GM19099 (cell line): ENCODE measurements around the gene PARD3.

ENCODE experiments used
- POLR2A ChIP-seq: IDR thresholded peaks from 3 replicates; pipeline ENCODE4 v1.6.1; 2011; ENCODE audit warnings: low read depth; ENCODE audit not compliant: insufficient read length; ENCODE audit errors: extremely low read depth

PARD3 gene

DNA sequence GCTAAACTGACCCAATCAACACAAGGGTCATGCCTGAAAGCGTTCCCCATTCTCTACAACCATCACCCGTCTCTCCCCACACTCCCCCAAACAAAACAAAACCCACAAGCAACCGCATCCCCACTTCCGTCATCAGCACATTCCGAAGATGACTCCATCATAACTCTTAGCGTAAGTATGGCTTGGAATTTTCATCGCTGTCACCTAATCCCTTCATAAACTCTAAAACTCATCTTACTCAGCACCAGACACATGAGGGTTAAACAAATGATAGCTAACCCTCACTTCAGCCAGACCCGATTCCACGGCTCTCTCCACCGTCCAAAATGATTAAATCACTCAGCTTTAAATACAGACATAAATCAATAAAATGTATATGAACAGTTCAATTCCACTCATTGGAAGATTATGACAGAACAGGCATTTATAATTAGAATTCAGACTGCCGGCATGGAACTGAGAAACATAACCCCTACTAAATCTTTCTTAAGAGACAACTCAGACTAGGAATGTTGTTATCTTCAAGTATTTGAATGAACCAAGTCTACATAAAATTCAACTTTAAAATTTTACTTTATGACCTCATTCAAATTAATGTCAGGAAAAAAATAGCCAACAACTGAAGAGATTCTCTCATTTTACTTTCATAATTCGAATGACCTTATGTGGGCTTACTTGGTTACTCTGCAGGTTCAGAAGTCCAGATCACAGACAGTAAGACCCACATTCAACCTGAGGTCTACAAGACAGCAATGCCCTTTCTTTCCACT, 215.9 kb downstream of the PARD3 start:
- TF ChIP-seq POLR2A: no peak

DNA sequence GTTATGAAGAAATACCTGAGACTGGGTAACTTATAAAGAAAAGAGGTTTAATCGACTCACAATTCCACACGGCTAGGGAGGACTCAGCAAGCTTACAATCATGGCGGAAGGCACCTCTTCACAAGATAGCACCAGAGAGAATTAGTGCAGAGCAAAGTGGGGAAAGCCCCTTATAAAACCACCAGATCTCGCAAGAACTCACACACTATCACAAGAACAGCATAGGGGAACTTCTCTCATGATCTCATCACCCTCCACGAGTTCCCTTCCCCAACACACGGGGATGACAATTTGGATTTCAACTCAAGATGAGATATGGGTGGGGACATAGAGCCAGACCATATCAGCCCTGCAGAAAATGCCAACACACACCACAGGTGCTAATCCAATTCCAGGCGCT, 218.7 kb downstream of the PARD3 start:
- no peak for TF ChIP-seq POLR2A

DNA sequence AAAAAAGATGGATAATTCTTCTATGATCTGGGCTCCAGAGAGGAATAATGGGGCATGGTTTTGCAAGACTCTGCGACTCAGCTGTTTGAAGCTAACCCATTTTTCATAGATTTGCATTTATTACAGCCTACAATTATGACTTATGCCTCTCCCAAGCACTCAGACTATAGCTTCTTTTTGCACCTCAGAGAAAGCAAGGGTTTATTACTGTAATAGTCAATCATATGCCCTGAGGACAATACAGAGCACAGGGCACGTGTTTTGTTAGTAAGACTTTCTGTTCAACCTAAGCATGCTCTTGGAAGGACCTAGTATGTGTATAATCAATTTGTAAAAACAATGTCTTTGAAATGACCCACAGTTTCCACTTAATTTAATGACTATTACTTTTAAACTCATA, 221.2 kb downstream of the PARD3 start:
- no peak for TF ChIP-seq POLR2A

DNA sequence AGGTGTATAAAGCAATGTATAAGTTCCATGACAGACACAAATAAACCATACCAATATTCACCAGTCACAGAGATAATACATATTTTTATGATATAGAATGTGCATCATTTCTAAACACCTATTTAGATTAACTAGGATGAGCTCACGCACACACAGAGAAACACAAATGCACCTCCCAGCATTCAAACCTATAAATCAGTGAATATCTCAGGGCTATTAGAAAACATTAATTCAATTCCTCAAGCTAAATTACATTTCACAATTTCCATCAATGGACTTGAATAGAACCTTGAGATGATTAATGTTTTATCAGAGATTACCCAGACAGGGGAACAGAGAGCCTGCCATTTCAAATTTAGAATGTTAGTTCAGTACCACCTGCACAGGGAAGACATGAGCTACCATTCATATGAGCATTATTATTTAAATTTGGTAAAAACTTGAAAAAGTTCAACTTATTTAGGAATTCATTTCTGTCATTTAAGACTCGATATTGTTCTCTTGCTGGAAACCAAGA, 221.7 kb downstream of the PARD3 start:
- no peak for TF ChIP-seq POLR2A

DNA sequence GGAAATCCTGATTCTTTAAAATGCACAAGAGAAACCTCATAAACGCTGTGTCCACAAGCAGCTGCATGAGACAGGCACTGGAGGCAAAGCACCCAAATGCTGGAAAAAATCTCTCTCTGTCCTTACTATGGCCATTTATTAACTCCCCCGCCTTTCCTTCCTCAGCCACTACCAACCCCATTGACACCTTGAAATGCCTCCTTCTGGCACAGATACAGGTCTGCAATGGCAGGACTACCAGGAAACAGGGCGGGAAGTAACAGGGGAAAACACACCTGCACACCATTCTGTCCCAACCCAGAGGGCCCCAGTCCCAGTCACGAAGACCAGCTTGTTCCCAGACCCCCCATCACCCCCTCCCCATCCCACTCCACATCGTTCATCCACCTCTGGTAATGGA, 224.3 kb downstream of the PARD3 start:
- TF ChIP-seq POLR2A: no peak

DNA sequence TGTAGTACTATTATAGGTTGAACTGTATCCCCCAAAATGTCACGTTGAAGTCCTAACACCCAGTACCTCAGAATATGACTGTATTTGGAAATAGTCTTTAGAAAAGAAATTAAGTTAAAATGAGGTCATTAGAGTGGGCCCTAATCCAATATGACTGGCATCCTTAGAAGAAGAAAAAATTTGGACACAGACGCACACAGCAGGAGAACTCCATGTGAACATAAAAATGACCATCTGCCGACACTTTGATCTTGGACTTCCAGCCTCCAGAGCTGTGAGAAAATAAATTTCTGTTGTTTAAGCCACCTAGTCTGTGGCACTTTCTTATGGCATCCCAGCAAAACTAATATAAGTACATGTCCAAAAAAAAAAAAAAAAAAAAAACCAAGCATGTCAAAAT, 225.8 kb downstream of the PARD3 start:
- no peak for TF ChIP-seq POLR2A

DNA sequence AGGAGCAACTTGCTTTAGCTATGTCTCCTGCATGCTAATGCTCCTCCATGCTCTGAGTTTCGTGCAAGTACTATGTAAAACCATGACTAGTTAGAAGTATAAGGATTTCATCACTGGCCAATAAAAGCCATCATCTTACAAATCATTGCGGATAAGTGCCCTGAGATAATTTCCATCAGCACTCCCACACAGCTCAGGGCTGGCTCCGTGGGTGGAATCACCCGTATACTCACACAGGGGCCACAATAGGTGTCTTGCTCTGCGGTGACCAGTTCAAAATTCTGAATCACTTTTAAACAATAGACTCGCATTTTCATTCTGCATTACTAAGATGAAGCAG, 227.4 kb downstream of the PARD3 start:
- TF ChIP-seq POLR2A: no peak

DNA sequence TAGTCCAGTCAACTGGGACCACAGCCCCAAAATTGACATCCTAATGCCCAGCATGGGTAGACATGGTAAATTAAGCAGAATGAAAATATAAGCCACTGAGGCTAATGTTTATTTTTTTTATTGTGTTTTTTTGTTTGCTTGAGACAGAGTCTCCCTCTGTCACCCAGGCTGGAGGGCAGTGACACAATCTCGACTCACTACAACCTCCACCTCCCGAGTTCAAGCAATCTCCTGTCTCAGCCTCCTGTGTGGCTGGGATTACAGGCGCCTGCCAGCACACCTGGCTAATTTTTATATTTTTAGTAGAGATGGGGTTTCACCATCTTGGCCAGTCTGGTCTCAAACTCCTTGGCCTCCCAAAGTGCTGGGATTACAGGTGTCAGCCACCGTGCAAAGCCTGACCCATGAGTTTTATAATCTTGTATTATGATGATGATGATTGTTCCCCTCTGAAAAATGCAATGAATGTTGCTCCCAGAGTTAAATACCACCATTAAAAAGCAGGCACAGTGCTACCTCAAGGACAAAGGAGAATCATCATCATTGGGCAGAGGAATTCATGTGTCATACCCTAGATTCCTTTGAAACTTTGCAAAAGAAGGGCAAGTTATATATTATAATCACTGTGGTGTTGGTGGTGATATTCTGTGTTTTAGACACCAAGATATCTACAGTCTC, 228.0 kb downstream of the PARD3 start:
- no peak for TF ChIP-seq POLR2A

DNA sequence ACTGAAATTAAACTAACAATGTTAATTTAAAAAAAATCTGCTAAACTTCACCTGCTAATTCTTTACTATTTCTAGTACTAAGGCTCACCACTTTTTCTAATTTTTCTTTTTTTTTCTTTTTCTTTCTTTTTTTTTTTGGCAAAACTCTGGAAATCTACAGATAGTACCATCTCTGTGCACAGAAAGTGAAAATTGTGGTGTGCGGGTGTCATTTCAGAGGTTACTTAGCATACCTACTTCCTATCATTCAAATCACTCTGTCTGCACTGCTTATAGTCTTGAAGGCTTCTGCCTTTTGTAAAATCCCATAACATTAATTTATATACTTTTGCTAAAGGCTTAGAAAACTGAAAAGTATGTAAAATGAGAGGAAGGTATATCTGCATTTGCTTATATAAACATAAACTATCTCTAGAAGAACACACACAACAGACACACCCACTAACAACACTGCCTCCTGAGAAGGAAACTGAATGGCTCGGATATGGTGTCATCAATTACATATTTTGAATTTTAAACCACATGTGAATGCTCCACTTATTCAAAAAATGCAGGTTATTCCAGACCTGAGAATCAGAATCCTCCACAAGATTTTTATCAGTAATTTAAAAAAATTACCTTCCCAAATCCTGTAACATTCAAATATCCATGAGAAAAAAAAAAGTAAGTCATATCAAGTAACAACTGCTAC, 229.5 kb downstream of the PARD3 start:
- TF ChIP-seq POLR2A: no peak

DNA sequence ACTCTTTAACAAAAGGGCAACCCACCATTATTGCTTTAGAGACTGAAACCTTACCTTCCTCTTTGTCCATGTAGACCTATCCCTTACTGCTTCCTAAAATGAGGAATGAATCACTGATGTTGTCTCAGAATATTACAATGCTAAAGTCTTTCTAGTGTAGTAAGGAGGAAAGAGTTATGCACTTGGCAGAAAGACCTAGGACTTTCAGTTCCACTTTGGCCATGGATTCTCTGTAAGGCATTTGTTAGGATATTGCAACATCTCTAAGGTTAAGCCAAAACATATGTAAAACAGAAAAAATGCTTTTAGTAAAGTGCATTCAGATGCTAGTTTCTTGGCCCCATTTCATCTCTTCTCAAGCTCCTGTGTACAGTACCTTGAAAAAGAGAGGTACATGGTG, 230.9 kb downstream of the PARD3 start:
- TF ChIP-seq POLR2A: no peak

DNA sequence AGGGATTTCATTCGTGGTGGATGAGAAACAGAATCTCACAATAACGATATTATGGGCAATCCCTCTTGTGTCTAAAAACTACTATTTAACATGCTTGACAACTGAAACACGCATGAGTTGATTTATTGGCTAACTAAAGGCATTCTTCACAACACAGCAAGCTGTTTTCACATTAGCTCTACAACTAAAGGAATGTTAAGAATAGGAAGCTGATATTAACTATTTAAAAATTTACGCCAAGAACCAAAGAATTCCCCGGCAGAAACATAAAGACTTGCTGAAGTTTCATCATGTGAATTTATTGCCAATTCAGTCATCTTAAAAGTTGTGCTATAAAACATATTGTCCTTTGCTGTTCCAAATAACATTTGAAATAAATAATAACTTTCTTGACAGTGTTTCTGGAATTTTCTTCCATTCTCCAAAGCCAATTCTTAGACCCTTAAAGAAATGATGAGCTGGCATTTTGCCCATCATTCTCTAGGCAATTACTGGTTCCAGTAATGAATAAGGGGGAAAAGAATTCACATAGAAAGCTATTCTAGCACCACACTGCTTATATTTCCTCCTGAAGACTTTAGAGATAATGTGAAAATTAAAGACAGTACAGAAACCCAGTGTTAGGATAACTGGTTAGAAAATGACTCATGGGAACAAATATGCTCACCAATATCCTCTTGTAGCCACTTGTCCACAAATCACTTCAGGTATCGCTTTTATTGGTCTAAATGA, 233.1 kb downstream of the PARD3 start:
- TF ChIP-seq POLR2A: no peak

DNA sequence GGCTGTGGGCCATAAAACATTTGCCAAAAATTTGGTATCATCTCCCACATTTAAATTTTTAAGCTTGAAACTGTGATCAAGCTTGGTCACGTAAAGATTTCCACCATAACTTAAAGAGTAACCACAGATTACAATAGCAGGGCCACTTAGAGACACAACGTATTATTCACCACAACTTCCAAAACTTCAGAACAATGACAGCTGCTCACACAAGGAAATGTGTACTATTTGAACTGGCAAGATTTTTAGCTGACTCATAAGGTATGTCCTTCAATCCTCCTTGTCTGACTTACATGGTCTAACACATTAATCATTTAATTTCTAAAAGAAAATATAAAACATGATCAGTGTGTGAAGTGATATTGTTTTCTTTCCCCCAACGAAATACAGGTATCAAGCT, 234.5 kb downstream of the PARD3 start:
- no peak for TF ChIP-seq POLR2A

DNA sequence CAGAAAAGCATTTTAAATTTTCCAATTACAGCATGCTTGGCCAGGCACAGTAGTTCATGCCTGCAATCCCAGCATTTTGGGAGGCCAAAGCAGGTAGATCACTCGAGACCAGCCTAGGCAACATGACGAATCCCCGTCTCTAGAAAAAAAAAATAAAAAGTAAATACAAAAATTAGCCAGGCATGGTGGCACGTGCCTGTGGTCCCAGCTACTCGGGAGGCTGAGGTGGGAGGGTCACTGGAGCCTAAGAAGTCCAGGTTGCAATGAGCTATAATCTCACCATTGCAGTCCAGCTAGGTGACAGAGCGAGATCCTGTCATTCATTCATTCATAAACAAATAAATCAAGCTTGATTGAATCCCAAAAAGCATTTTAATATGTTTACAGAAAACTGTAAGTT, 234.9 kb downstream of the PARD3 start:
- TF ChIP-seq POLR2A: no peak

DNA sequence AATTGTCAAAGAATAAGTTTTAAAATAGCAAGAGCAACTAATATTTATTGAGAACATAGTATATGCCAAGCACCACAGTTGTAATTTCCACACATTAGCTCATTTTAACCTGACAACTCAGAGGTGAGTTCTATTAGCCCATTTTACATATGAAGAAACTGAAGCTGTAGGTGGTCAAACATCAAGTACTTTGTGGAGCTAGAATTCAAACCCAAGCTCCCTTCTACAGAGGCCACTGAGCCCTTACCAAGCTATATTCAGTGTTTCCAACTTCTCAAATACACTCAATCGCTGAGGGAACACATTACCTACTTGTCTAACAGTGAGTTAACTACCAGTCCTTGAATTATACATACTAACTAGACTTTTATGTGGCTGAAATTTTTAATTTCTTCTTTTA, 236.6 kb downstream of the PARD3 start:
- no peak for TF ChIP-seq POLR2A

DNA sequence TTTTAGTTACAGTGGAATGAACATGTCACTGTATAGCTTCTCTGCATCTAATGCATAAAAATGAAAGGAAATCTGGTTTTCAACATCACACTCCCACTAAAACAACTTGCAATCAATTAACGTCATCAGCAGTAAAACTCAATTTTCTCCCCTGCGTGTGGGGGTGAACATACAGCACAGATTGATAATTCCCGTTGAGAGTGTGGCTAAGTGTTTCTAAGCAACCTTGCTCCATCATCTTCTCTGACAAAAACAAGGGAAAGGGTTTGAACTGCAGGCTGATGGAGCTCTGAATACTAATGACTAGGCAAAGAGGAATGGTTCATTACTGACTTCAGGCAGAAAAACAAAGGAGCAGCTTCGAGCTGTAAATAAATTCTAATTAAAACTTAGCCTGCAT, 238.3 kb downstream of the PARD3 start:
- no peak for TF ChIP-seq POLR2A
